Aortic smooth muscle cell (primary cell): ENCODE data around the gene ING1. TPM values are rescaled to one million over a fixed set of nuclear protein-coding genes. Genes with fewer than 3 reads are reported as not detected.

Experiments
- total RNA-seq: library from RNA; depleted of rRNA; stranded (reverse); fragments of >200 nt; gene quantifications from 2 replicates; pipeline ENCODE4 v1.2.3, GENCODE V29; 2014

ING1 gene
- 11.8 and 20.6 TPM in 2 replicates for total RNA-seq

DNA sequence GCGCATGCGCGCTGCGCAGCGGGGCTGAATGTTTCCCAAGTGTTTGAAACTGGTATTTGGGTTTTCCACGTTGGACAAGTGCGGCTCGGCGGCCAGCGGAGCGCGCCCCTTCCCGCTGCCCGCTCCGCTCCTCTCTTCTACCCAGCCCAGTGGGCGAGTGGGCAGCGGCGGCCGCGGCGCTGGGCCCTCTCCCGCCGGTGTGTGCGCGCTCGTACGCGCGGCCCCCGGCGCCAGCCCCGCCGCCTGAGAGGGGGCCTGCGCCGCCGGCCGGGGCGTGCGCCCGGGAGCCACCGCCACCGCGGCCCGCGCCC is at the start of gene ING1:
Gene ING1, plus strand, starts transcription at position 59 of the 311 bp plus-strand sequence. CDS start 450 bp downstream, outside the sequence.

DNA sequence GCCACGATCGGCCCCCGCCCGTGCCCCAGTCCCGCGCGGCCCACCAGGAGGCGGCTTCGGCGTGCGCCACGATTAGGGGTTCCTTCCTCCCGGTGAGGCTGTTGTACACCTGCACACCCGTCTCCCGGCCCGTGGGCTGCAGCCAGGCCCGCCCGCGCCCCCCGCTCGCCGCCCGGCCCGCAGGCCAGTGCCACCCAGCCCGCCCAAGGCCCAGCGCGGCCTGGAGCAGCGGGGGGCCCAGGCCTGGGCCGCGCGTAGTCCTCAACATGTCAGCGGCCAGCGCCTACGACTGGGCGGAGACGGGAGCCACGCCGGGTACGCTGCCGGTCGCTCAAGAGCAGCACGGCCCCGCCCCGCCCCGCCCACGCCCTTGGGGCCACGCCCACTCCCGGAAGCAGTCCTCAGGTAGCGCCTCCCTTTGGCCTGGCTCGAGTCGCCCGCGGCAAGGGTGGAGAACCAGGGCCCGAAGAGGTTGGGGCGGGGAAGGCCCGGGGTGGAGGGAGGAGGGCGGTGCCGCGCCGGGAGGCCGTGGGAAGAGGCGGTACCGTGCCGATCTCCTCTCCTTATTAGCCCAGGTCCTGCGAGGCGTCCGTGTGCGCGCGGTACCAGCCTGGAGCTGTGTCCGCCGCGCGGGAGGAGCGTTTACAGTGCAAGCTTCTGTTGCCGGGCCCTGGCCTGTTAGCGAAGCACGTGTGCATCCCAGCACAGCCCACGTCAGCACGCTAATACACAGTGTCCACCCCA is 7.5 kb upstream of the ING1 start, which contains the start of gene CARS2:
Gene CARS2, minus strand, starts transcription at position 291 of the 744 bp plus-strand sequence. Its CDS starts 23 bp downstream, at position 268.

Other genes with a start within 250 kb of the ING1 start
- gene RAB20, start 152.0 kb upstream of the ING1 start, total RNA-seq, result 10.3 and 11.9 TPM in 2 replicates
- gene NAXD, start 98.2 kb upstream of the ING1 start, total RNA-seq, result 17.6 and 21.8 TPM in 2 replicates
- gene CARS2, start 7.6 kb upstream of the ING1 start, total RNA-seq, result 62.5 and 79.4 TPM in 2 replicates
- gene ANKRD10, start 201.4 kb downstream of the ING1 start, total RNA-seq, result 105 and 154 TPM in 2 replicates